NCI-H82 (cell line): ENCODE measurements around the gene CDC42BPB.

Source experiments
- DNase-seq: peaks from one replicate; lab custom pipeline; 2025; lab: John Stamatoyannopoulos, UW

The CDC42BPB gene

GRCh38 chr14:103057372-103058163 is at the start of gene CDC42BPB:
Gene CDC42BPB (minus strand): TSS chr14:103057549. CDS start chr14:103057173, 376 bp downstream.
- DNase-seq: peak; percentile 91

- DNase-seq: peak; percentile 63
Measured at GRCh38 chr14:103105580-103106150, 48.3 kb upstream of the CDC42BPB start.

GRCh38 chr14:103104654-103105452 is 47.5 kb upstream of the CDC42BPB start:
- peak; percentile 67 for DNase-seq

GRCh38 chr14:103104389-103104653 is 47.0 kb upstream of the CDC42BPB start:
- DNase-seq: no peak

- DNase-seq: peak; percentile 81
Measured at GRCh38 chr14:103103461-103104388, 46.4 kb upstream of the CDC42BPB start.

GRCh38 chr14:103102689-103103260 is 45.4 kb upstream of the CDC42BPB start:
- DNase-seq: no peak

- no peak for DNase-seq
Measured at GRCh38 chr14:103101963-103102688, 44.8 kb upstream of the CDC42BPB start.

- DNase-seq: no peak
Measured at GRCh38 chr14:103101257-103101962, 44.1 kb upstream of the CDC42BPB start.

- DNase-seq: no peak
Measured at GRCh38 chr14:103100281-103101121, 43.2 kb upstream of the CDC42BPB start.

GRCh38 chr14:103099733-103100280 is 42.5 kb upstream of the CDC42BPB start:
- DNase-seq: no peak

- DNase-seq: peak; percentile 20
Measured at GRCh38 chr14:103099081-103099732, 41.9 kb upstream of the CDC42BPB start.

- DNase-seq: no peak
Measured at GRCh38 chr14:103097994-103098957, 40.9 kb upstream of the CDC42BPB start.

- DNase-seq: no peak
Measured at GRCh38 chr14:103097244-103097993, 40.1 kb upstream of the CDC42BPB start.

- no peak for DNase-seq
Measured at GRCh38 chr14:103096387-103096786, 39.0 kb upstream of the CDC42BPB start.

- no peak for DNase-seq
Measured at GRCh38 chr14:103095210-103095778, 37.9 kb upstream of the CDC42BPB start.
